Renal cortical epithelial cell (primary cell): ENCODE results near the gene FIGNL2. TPM values are rescaled to one million over a fixed set of nuclear protein-coding genes. Genes with fewer than 3 reads are reported as not detected.
"Not testable (repeated sequence)": the region's sequence is repeated elsewhere in the genome, so short reads cannot be mapped to it uniquely, and the experiment has no call there.

Source experiments
- DNase-seq: peaks from one replicate; pipeline ENCODE4 v3.0.0-alpha.2; 2011; ENCODE audit warnings: low read depth
- total RNA-seq: library from RNA; depleted of rRNA; stranded (reverse); fragments of >200 nt; gene quantifications from 2 replicates; pipeline ENCODE4 v1.2.3, GENCODE V29; 2014

Gene FIGNL2
- 0.52 and 5.5 TPM in 2 replicates for total RNA-seq

GRCh38 chr12:51848326-51848727 is at the start of gene FIGNL2:
Gene FIGNL2 (minus strand): TSS chr12:51848718. CDS start chr12:51822413, 26,305 bp downstream.
- no peak for DNase-seq

- no peak for DNase-seq
Measured at GRCh38 chr12:51897181-51897580, 48.7 kb upstream of the FIGNL2 start.

- no peak for DNase-seq
Measured at GRCh38 chr12:51896236-51896635, 47.7 kb upstream of the FIGNL2 start.

- no peak for DNase-seq
Measured at GRCh38 chr12:51895378-51896135, 47.0 kb upstream of the FIGNL2 start.

GRCh38 chr12:51893786-51894185 is 45.3 kb upstream of the FIGNL2 start:
- no peak for DNase-seq

- DNase-seq: peak; percentile 36
Measured at GRCh38 chr12:51891843-51892242, 43.3 kb upstream of the FIGNL2 start.

- no peak for DNase-seq
Measured at GRCh38 chr12:51890511-51891171, 42.1 kb upstream of the FIGNL2 start.

GRCh38 chr12:51890133-51890464 is 41.6 kb upstream of the FIGNL2 start:
- DNase-seq: no peak

GRCh38 chr12:51889216-51890132 is 41.0 kb upstream of the FIGNL2 start:
- DNase-seq: no peak

GRCh38 chr12:51888316-51889215 is 40.0 kb upstream of the FIGNL2 start:
- no peak for DNase-seq

- no peak for DNase-seq
Measured at GRCh38 chr12:51887476-51888315, 39.2 kb upstream of the FIGNL2 start, which contains the start of gene ANKRD33. Gene ANKRD33 (plus strand): TSS chr12:51888103. CDS start chr12:51888187, 84 bp downstream.

GRCh38 chr12:51886021-51886710 is 37.6 kb upstream of the FIGNL2 start:
- DNase-seq: peak; percentile 94

GRCh38 chr12:51885294-51886020 is 36.9 kb upstream of the FIGNL2 start:
- DNase-seq: not testable (repeated sequence)

- DNase-seq: peak; percentile 40
Measured at GRCh38 chr12:51884676-51885229, 36.2 kb upstream of the FIGNL2 start.

GRCh38 chr12:51883998-51884675 is 35.6 kb upstream of the FIGNL2 start:
- DNase-seq: no peak

- no peak for DNase-seq
Measured at GRCh38 chr12:51883295-51883694, 34.8 kb upstream of the FIGNL2 start.

GRCh38 chr12:51879102-51879501 is 30.6 kb upstream of the FIGNL2 start:
- DNase-seq: no peak

GRCh38 chr12:51874486-51874885 is 26.0 kb upstream of the FIGNL2 start:
- no peak for DNase-seq
